SK-N-SH (cell line): Measurements from ENCODE around the gene PDZD2.

Experiments
- CTCF ChIP-seq: fragments of 200-600 bp; sonication (generic); IDR thresholded peaks from 2 replicates; pipeline ENCODE4 v1.6.1; 2017; ENCODE audit warnings: antibody characterized with exemption, mild to moderate bottlenecking, moderate library complexity
- EP300 ChIP-seq, 2 experiments: IDR thresholded peaks; 2 replicates each; pipeline versions ENCODE4 v1.4.0 to v1.6.1; 2012; ENCODE audit warnings: borderline replicate concordance in 1 of 2, low read depth in 1 of 2, low read length in 1 of 2
- EZH2phosphoT487 ChIP-seq: fragments of 200-600 bp; sonication (generic); IDR thresholded peaks from 2 replicates; pipeline ENCODE4 v1.6.1; 2017; ENCODE audit warnings: low read depth, mixed run types, mild to moderate bottlenecking, antibody characterized with exemption, moderate library complexity, borderline replicate concordance
- GABPA ChIP-seq: IDR thresholded peaks from 2 replicates; pipeline ENCODE4 v1.4.0; 2012; ENCODE audit warnings: low read depth, mild to moderate bottlenecking
- JUND ChIP-seq: IDR thresholded peaks from 2 replicates; pipeline ENCODE4 v1.4.0; 2012
- POLR2AphosphoS5 ChIP-seq: IDR thresholded peaks from 2 replicates; pipeline ENCODE4 v1.6.1; 2012; ENCODE audit warnings: low read depth, low read length
- RCOR1 ChIP-seq: fragments of 150-350 bp; IDR thresholded peaks from 2 replicates; pipeline ENCODE4 v1.6.1; 2017; ENCODE audit warnings: antibody characterized with exemption, low read length
- REST ChIP-seq: IDR thresholded peaks from 2 replicates; pipeline ENCODE4 v1.6.1; 2012; ENCODE audit warnings: mild to moderate bottlenecking, low read depth, low read length, moderate library complexity
- SIN3A ChIP-seq: IDR thresholded peaks from 2 replicates; pipeline ENCODE4 v1.6.1; 2012; ENCODE audit warnings: low read depth, mild to moderate bottlenecking, low read length, moderate library complexity, borderline replicate concordance
- TAF1 ChIP-seq: IDR thresholded peaks from 2 replicates; pipeline ENCODE4 v1.6.1; 2012; ENCODE audit warnings: low read depth, mild to moderate bottlenecking, low read length, moderate library complexity, borderline replicate concordance
- TCF12 ChIP-seq: IDR thresholded peaks from 2 replicates; pipeline ENCODE4 v1.4.0; 2012
- TEAD4 ChIP-seq: IDR thresholded peaks from 2 replicates; pipeline ENCODE4 v1.4.0; 2012; ENCODE audit warnings: mild to moderate bottlenecking, borderline replicate concordance; ENCODE audit not compliant: insufficient read depth

GRCh38 chr5:32030686-32031085 is 391.8 kb downstream of the PDZD2 start:
- no peak for TF ChIP-seq JUND
- no peak for TF ChIP-seq CTCF
- no peak for TF ChIP-seq SIN3A
- no peak for TF ChIP-seq GABPA
- no peak for TF ChIP-seq RCOR1
- TF ChIP-seq EP300 (IDR thresholded peaks at IDR 0.05; ENCODE audit: borderline replicate concordance in 1 of 2, low read depth in 1 of 2, low read length in 1 of 2) = no peak
- no peak for TF ChIP-seq EZH2phosphoT487
- no peak for TF ChIP-seq TAF1
- no peak for TF ChIP-seq TCF12
- TF ChIP-seq REST = no peak
- TF ChIP-seq POLR2AphosphoS5 = no peak
- TF ChIP-seq TEAD4 = no peak
